ENCODE data around the gene EGFL7. TPM values are rescaled to one million over a fixed set of nuclear protein-coding genes. Genes with fewer than 3 reads are reported as not detected.

EGFL7 gene
- total RNA-seq, 1 donor from 2014 or later: 272 TPM

DNA sequence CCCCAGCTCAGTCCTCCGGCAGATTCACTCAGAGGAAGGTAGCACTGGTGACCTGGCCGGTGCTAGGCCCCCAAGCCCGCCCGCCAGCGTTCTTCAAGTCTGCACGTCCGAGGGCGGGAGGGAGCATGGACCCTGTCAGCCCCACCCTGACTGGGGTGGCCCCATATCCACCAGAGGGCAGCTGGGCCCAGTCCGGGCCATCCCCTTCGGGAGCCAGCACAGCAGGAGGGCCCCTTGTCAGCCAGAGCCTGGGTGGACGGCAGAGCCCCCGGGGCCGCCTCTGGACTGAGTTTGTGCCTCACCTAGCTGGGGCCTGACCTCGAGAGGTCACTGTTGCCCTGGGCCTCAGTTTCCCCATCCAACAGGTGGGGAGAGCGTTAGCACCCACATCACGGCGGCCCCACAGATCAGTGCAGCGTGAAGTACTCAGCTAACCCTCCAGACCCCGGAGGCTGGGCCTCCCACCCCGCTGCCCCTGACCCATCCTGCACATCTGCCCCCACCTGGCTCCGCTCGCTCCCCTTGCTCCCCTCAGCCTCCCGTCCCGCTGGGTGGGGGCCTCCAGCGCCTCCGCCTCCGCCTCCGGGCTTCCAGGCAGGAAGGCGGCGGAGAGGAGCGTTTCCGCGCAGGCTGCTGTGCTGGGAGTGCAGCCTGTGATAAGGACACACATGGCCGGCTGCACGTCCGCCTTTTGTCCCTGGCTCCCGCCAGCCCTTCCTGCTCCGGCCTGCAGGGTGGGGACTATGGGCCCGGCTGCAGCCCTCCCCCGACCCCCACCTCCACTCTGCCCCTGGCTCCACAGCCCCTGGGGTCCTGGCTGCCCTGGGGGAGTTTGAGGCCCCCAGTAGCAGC is 16.6 kb upstream of the EGFL7 start:
- Histone ChIP-seq H3K4me3 (peak overlapping the region; percentile 22 to 25), H3K27me3 (no peaks in the 10 kb centered on the region), H3K9me3 (no peaks in the 10 kb centered on the region), H3K27ac (no peak overlapping the region), H3K36me3 (no peaks in the 10 kb centered on the region), H3K4me1 (peaks cover 13% of the 10 kb centered on the region)
- TF ChIP-seq POLR2A (IDR thresholded peaks at IDR 0.05) (no peak), POLR2AphosphoS5 (IDR thresholded peaks at IDR 0.05; ENCODE audit: insufficient read depth in 1 of 2, low read depth in 1 of 2) (peak in 1 of 2 donors; percentile 78)
- TF ChIP-seq, protein P1, sequence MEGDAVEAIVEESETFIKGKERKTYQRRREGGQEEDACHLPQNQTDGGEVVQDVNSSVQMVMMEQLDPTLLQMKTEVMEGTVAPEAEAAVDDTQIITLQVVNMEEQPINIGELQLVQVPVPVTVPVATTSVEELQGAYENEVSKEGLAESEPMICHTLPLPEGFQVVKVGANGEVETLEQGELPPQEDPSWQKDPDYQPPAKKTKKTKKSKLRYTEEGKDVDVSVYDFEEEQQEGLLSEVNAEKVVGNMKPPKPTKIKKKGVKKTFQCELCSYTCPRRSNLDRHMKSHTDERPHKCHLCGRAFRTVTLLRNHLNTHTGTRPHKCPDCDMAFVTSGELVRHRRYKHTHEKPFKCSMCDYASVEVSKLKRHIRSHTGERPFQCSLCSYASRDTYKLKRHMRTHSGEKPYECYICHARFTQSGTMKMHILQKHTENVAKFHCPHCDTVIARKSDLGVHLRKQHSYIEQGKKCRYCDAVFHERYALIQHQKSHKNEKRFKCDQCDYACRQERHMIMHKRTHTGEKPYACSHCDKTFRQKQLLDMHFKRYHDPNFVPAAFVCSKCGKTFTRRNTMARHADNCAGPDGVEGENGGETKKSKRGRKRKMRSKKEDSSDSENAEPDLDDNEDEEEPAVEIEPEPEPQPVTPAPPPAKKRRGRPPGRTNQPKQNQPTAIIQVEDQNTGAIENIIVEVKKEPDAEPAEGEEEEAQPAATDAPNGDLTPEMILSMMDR (IDR thresholded peaks at IDR 0.05): no peak
- intact Hi-C loops (cut with DNase I): no loop called here
- DNase-seq (ENCODE audit: extremely low spot score in 2 of 2): no peak

DNA sequence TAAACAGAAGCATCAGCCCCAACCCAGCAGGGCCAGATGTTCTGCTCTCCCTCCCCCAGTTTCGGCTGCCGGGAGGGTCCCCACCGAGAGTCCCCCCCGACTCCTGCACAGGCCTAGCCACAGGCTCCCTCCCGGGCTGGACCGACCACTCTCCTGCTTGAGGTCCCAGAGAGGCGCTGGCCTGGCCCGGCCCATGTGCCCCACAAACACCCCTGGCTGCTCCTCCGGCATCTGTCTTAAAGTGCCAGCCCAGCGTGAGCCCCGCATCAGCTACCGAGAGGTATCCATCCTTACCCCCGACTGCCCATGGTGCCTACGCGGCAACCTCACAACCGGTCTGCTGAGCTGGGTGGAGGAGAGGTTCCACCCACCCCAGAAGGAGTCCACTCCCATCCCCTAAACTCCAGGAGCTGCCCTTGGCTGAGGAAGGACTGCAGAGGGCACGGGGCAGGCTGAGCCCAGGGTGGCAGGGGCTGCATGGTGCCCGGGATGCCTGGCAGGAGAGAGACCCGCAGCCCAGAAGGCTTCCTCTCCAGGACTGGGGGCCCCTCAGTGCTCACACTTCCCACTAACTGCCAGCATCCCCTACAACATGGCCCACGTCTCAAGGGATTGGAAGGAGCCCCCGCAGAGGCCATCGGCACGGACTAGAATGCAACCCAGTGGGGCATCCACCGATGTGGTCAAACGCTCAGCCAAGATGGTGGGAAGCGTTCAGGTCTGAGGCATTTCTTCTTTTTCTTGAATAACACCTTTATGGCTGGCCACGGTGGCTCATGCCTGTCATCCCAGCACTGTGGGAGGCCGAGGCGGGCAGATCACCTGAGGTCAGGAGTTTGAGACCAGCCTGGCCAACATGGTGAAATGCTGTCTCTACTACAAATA is 15.6 kb upstream of the EGFL7 start:
- DNase-seq (ENCODE audit: extremely low spot score in 2 of 2): no peak
- TF ChIP-seq POLR2A (IDR thresholded peaks at IDR 0.05): no peak
- TF ChIP-seq, protein P1 (IDR thresholded peaks at IDR 0.05): no peak
- TF ChIP-seq POLR2AphosphoS5 (IDR thresholded peaks at IDR 0.05; ENCODE audit: insufficient read depth in 1 of 2, low read depth in 1 of 2): no peak
- H3K36me3 ChIP-seq: no peaks in the 10 kb centered on the region
- H3K27me3 ChIP-seq: no peaks in the 10 kb centered on the region
- intact Hi-C loops (cut with DNase I): no loop called here
- H3K4me1 ChIP-seq: peaks cover 13% of the 10 kb centered on the region
- H3K9me3 ChIP-seq: no peaks in the 10 kb centered on the region
- H3K27ac ChIP-seq: no peak overlapping the region
- peak overlapping the region; percentile 22 to 25 for H3K4me3 ChIP-seq

DNA sequence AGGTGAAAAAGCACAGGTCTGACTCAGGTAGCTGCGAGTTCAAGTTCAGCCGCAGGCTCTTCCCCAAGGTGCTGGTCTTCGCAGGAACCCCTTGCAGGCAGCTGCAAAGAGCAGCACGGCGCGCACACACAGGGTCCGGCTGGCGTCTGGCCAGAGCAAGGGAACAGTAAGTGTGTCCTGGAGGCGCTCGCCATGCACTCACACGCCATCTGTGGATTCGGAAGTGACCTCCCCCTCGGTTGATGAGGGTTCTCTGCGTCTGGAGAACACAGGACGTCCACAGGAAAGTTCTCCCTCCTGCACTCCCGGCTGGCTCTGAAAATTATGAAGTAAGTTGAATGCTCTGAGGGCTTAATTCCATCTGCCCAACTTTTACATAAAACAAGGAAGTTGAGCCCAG is 14.0 kb upstream of the EGFL7 start:
- Histone ChIP-seq H3K27ac (no peak overlapping the region), H3K9me3 (no peaks in the 10 kb centered on the region), H3K4me1 (peaks cover 13% of the 10 kb centered on the region), H3K36me3 (no peaks in the 10 kb centered on the region), H3K4me3 (no peak overlapping the region), H3K27me3 (no peaks in the 10 kb centered on the region)
- peak in 1 of 2 donors; percentile 43 for TF ChIP-seq POLR2AphosphoS5 (IDR thresholded peaks at IDR 0.05; ENCODE audit: insufficient read depth in 1 of 2, low read depth in 1 of 2)
- TF ChIP-seq, protein P1 (IDR thresholded peaks at IDR 0.05): no peak
- DNase-seq (ENCODE audit: extremely low spot score in 2 of 2): no peak
- intact Hi-C loops (cut with DNase I): no loop called here

DNA sequence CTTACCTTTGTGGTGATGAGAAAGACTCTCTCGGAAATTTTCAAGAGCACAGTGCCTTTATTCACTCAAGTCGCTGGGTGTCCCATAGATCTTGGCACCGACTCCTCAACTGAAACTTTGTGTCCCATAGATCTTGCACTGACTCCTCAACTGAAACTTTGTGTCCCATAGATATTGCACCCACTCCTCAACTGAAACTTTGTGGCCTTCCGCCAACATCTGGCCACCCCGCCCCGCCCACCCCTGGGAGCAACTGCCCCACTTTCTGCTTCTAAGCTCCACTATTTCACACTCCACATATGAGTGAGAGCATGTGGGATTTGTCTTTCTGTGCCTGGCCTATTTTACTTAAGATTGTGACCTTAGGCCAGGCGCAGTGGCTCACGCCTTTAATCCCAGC is 12.7 kb upstream of the EGFL7 start:
- TF ChIP-seq POLR2A (IDR thresholded peaks at IDR 0.05) (no peak), POLR2AphosphoS5 (IDR thresholded peaks at IDR 0.05; ENCODE audit: insufficient read depth in 1 of 2, low read depth in 1 of 2) (no peak)
- TF ChIP-seq, protein P1 (IDR thresholded peaks at IDR 0.05): no peak
- Histone ChIP-seq H3K9me3 (no peaks in the 10 kb centered on the region), H3K27me3 (no peaks in the 10 kb centered on the region), H3K4me1 (peaks cover 1% of the 10 kb centered on the region), H3K4me3 (no peak overlapping the region), H3K27ac (no peak overlapping the region), H3K36me3 (no peaks in the 10 kb centered on the region)
- no peak for DNase-seq (ENCODE audit: extremely low spot score in 2 of 2)
- intact Hi-C loops (cut with DNase I): no loop called here

Data from vagina (tissue), 2 donors.